ENCODE results near the gene MAN1C1. TPM values are rescaled to one million over a fixed set of nuclear protein-coding genes. Genes with fewer than 3 reads are reported as not detected.
A peak's percentile ranks its signal among the peaks of the same experiment; 100 is the strongest.
"Not testable (repeated sequence)": the region's sequence is repeated elsewhere in the genome, so short reads cannot be mapped to it uniquely, and the experiment has no call there.

The MAN1C1 gene
- total RNA-seq, 1 experiment from 2014 or later: 0.26 TPM

- H3K36me3 ChIP-seq: no peaks in the 10 kb centered on the region
- no peaks in the 10 kb centered on the region for H3K9me3 ChIP-seq
- DNase-seq: no peak
- H3K4me3 ChIP-seq: no peak overlapping the region
- H3K27me3 ChIP-seq: no peaks in the 10 kb centered on the region
These were observed 73.9 kb downstream of the MAN1C1 start for GRCh38 chr1:25690396-25690956.

- no peak for DNase-seq
- no peaks in the 10 kb centered on the region for H3K9me3 ChIP-seq
- H3K4me3 ChIP-seq: no peak overlapping the region
- no peaks in the 10 kb centered on the region for H3K36me3 ChIP-seq
- H3K27me3 ChIP-seq: no peaks in the 10 kb centered on the region
These were observed 74.6 kb downstream of the MAN1C1 start for GRCh38 chr1:25691211-25691610.

DNA sequence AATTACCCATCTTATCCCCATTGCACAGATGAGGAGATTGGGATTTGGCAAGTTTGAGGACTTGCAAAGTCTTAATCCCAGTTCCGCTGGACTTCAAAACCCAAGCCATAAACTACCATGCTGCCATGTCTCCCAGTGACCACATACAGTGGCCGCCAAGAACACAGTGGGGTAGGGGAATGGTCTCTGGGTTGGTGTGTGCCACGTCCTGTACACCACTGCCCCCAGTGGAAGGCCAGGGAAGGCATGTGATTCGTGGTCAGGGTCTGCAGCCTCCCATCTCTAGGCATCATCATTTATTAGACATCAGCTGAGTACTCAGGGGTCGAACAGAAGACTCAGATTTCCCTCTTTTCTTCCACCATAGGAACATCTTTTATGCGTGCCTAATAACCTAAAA lies 76.0 kb downstream of the MAN1C1 start:
- H3K4me3 ChIP-seq: no peak overlapping the region
- DNase-seq: peak; percentile 25
- no peaks in the 10 kb centered on the region for H3K9me3 ChIP-seq
- H3K27me3 ChIP-seq: no peaks in the 10 kb centered on the region
- no peaks in the 10 kb centered on the region for H3K36me3 ChIP-seq

DNA sequence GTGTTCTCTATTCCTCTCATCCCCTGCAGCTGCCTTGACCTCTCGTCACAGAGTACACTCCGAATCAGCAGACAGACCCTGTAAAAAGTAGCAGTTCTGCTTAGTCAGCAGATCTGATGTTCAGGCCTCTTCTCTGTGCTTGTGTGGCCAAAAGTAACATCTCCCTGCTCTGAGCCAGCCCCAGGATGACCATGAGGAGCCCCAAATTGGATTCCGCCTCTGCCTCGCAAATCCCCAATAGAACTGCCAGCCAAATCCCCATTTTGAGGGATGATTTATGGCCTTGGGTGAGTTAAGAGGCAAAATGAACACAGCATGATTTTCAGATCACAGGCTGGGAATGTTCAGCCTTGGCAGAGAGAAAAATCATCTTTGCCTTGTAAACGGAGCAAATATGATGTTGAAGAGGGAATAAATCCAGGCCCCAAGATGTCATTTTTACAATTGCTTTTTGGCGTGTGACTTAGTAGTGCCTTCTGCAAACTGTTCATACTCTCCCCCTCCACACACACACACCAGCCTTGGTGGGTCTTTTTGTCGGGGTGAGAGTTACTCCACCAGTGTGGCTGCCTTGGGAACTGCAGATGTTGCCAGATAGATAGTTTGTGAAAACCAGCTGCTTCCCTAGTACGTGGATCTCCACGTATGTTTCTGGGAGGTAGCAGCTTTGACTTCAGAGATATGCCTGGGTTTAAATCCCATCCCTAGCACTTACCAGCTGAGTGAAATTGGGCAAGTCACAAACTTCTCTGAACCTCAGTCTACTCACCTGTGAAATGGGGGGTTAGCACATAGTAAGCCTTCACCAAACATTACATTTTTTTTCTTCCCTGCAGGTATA lies 77.8 kb downstream of the MAN1C1 start:
- H3K36me3 ChIP-seq: no peaks in the 10 kb centered on the region
- no peaks in the 10 kb centered on the region for H3K9me3 ChIP-seq
- no peaks in the 10 kb centered on the region for H3K27me3 ChIP-seq
- peak; percentile 28 for DNase-seq
- no peak overlapping the region for H3K4me3 ChIP-seq

DNA sequence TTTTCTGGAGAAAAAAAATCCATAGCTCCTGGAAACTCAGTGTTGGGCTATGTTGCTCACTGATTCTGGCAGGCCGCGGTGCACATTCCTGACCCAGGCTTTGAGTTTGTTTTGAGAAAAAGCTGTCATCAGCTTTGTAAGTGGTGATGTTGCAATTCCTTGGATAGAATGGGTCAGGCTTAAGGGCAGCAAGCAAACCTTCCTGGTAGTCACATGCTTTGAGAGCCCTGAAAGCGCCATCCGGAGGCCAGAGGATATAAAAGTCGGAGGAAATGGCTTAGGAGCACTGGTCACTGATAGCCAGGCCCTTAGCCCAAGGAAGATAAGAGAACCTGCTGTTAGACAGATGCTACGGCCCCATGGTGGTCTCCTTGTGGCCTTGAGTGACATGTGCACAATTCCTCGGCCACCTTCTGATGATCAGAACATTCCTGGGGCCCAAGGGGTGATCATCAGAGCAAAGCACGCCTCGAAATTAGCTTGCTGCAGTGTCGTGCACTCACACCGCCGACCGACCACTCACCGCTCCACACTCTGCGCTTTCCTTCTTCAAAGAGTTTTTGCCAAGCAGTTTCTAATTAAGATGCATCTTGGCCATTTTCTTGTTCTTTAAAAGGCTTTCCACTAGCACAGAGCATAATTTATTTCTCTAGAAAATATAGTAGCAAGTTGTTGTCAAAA lies 78.6 kb downstream of the MAN1C1 start:
- DNase-seq: peak; percentile 87
- Histone ChIP-seq H3K27me3 (no peaks in the 10 kb centered on the region), H3K4me3 (no peak overlapping the region), H3K9me3 (no peaks in the 10 kb centered on the region), H3K36me3 (no peaks in the 10 kb centered on the region)

- DNase-seq: peak; percentile 39
- Histone ChIP-seq H3K9me3 (no peaks in the 10 kb centered on the region), H3K4me3 (no peak overlapping the region), H3K27me3 (no peaks in the 10 kb centered on the region), H3K36me3 (no peaks in the 10 kb centered on the region)
These were observed 79.2 kb downstream of the MAN1C1 start for GRCh38 chr1:25695771-25696311.

DNA sequence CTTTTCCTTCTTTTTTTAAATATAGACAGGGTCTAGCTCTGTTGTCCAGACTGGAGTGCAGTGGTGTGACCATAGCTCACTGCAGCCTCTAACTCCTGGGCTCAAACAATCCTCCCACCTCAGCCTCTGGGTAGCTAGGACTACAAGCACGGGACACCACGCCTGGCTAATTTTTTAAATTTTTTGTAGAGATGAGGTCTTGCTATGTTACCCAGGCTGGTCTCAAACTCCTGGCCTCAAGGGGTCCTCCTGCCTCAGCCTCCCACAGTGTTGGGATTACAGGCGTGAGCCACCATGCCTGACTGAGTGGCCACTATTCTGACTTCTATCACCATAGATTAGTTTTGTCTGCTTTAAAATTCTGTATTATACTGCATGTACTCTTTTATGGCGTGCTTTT lies 80.1 kb downstream of the MAN1C1 start:
- H3K4me3 ChIP-seq, H3K36me3 ChIP-seq, H3K9me3 ChIP-seq, DNase-seq, H3K27me3 ChIP-seq: not testable (repeated sequence)

- Histone ChIP-seq H3K9me3 (no peaks in the 10 kb centered on the region), H3K4me3 (no peak overlapping the region), H3K27me3 (no peaks in the 10 kb centered on the region), H3K36me3 (no peaks in the 10 kb centered on the region)
- no peak for DNase-seq
These were observed 81.0 kb downstream of the MAN1C1 start for GRCh38 chr1:25697435-25698217.

DNA sequence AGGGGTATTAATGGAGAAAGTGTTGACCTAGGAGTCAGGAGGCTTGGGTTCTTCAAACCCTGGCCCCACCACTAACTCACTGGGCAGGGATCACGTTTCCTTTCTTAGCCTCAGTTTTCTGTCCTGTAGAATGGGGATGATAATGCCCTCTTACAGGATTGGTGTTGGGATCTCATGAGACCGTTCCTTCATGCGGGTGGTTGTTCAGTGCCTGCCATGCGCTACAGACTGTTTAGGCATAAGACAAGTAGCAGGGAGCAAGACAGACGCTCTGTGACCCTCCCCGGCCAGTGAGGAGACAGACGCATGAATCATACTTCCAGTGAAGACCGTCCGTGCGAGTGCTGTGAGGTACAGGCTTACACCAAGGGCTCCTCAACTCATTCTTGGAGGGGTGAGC lies 81.7 kb downstream of the MAN1C1 start:
- Histone ChIP-seq H3K9me3 (no peaks in the 10 kb centered on the region), H3K36me3 (no peaks in the 10 kb centered on the region)
- DNase-seq: no peak

GRCh38 chr1:25699059-25699458 lies 82.5 kb downstream of the MAN1C1 start:
- not testable (repeated sequence) for H3K4me3 ChIP-seq, DNase-seq, H3K36me3 ChIP-seq, H3K27me3 ChIP-seq, H3K9me3 ChIP-seq

More for the DNA sequence above, 81.7 kb downstream of the MAN1C1 start:
- H3K4me3 ChIP-seq: no peak overlapping the region
- H3K27me3 ChIP-seq: no peaks in the 10 kb centered on the region

DNA sequence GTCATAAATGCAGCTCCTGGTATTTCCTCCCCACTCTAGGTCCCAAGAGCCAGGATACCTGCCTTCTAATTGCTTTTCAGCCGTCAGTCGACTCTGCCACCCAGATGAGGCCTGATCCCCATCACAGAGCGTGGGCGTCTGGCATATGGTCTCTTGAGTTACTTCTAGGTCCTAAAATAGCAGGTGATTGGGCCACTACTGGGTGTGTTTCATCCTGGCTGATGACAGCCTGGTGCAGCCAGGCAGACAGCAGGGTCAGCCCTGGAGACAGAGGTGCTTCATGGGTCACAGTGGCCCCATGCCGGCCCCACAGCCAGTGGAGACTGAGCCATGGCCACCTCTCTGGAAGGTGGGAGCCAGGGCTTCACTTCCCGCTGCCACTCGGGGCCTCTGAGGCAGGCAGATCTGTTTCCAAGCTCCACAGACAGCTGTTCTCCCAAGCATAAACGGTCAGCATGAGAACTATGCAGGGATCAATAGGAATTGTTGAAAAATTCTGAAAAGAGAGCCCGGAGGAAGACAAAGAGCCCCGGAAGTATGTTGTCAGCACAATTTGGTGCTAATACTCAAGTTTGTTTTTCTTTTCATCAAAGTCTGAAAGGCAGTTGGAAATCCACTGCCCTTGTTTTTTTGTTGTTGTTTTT lies 83.0 kb downstream of the MAN1C1 start:
- no peaks in the 10 kb centered on the region for H3K36me3 ChIP-seq
- no peak for DNase-seq
- no peaks in the 10 kb centered on the region for H3K27me3 ChIP-seq
- H3K4me3 ChIP-seq: no peak overlapping the region
- H3K9me3 ChIP-seq: no peaks in the 10 kb centered on the region

GRCh38 chr1:25700144-25700523 lies 83.5 kb downstream of the MAN1C1 start:
- H3K36me3 ChIP-seq: no peaks in the 10 kb centered on the region
- H3K27me3 ChIP-seq: no peaks in the 10 kb centered on the region
- H3K9me3 ChIP-seq: no peaks in the 10 kb centered on the region
- no peak overlapping the region for H3K4me3 ChIP-seq
- peak; percentile 74 for DNase-seq

GRCh38 chr1:25700626-25701025 lies 84.0 kb downstream of the MAN1C1 start:
- Histone ChIP-seq H3K4me3 (no peak overlapping the region), H3K36me3 (no peaks in the 10 kb centered on the region), H3K27me3 (no peaks in the 10 kb centered on the region), H3K9me3 (no peaks in the 10 kb centered on the region)
- no peak for DNase-seq

DNA sequence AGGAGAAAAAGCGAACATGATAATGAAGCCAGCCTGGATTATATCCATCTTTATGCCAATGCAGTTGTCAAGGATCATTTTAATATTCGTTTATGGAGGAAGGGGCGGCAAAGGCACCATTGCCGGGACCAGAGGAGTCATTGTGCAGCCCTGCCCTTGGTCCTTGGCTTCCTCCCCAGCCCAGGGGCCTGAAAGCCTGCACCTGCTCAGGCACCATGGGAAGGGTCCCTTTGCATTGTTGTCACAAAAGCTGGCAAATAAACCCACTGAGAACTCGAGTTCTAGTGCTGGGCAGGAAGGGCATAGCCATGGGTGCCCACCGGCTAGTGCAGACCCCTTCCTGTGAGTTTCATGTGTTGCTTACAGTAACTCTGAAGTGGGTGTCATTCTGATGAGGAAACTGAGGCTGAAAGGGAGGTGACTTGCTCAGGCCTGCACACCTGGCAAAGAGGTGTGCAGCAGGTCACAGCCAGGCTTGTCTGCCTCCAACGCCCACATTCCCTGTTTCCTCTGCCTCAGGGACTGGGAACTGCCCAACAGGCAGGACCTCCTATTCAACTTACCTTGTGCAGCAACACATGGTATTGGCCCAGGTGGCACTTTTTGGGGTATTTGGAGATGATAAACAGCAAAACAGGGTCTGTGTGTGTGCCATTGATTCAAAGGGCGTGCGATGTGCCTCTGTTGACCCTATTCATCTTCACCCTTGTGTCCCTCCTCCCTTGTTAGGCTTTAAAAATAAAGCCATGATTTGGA lies 84.6 kb downstream of the MAN1C1 start:
- DNase-seq: no peak
- Histone ChIP-seq H3K27me3 (no peaks in the 10 kb centered on the region), H3K9me3 (no peaks in the 10 kb centered on the region), H3K36me3 (no peaks in the 10 kb centered on the region), H3K4me3 (no peak overlapping the region)

DNA sequence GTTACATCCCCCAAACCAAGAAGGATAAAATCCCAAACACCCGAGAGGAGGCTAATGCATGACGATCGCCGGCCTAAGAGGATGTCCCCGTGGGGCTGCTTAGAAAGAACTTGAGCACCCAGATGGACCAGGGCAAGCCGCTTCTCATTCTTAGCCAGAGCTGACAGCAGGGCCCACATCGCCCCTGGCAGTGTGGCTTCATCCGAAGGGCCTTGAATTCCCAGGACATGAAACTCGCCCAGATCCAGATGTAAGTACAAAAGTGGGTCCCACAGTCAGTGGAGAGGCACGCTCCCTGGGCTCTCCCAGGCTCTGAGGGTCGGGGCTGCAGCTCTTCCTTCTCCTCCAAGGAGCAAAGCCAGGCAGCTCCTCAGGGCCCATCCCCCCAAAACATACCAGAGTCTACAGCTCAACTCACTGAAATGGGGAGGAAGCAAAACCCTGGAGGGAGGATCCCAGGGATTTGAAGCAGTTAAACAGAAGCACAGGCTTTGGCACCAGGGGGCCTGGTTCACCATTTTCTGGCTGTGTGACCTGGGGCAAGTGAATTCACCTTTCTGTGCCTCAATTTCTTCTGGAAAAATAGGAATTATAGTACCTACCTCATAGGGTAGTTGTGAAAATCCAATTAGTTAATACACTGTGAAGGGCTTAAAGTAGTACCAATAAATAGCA lies 85.6 kb downstream of the MAN1C1 start:
- no peak for DNase-seq

More for the DNA sequence above, 85.6 kb downstream of the MAN1C1 start:
- H3K9me3 ChIP-seq: no peaks in the 10 kb centered on the region
- no peaks in the 10 kb centered on the region for H3K27me3 ChIP-seq
- H3K4me3 ChIP-seq: no peak overlapping the region
- no peaks in the 10 kb centered on the region for H3K36me3 ChIP-seq

Data from MG63 (cell line).